NCI-H2081 treated with DMSO at 0.1 percent for 48 hours (cell line): ENCODE data around the gene NDUFC2.
"Not testable (repeated sequence)": the region's sequence is repeated elsewhere in the genome, so short reads cannot be mapped to it uniquely, and the experiment has no call there.

ENCODE experiments used
- DNase-seq: peaks from one replicate; lab custom pipeline; 2025; lab: John Stamatoyannopoulos, UW

NDUFC2 gene

DNA sequence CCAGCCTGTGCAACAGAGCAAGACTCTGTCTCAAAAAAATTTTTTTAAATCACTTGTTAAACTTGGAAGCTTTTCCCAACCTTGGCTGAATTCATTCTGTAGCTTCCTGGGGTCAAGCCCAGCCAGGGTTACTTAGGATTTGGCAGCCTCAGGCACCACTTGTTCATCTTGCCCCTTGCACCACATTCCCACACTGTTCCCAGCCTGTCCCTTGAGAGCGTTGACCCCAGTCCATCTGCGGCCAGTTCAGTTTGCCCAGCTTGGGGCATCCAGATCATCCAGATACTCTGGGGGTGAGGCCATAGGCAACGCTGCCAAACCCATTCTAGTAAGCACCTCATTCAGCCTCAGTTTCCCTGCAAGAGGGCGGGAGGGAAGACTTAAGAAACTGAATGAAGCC lies 24.7 kb downstream of the NDUFC2 start:
- DNase-seq, result no peak

DNA sequence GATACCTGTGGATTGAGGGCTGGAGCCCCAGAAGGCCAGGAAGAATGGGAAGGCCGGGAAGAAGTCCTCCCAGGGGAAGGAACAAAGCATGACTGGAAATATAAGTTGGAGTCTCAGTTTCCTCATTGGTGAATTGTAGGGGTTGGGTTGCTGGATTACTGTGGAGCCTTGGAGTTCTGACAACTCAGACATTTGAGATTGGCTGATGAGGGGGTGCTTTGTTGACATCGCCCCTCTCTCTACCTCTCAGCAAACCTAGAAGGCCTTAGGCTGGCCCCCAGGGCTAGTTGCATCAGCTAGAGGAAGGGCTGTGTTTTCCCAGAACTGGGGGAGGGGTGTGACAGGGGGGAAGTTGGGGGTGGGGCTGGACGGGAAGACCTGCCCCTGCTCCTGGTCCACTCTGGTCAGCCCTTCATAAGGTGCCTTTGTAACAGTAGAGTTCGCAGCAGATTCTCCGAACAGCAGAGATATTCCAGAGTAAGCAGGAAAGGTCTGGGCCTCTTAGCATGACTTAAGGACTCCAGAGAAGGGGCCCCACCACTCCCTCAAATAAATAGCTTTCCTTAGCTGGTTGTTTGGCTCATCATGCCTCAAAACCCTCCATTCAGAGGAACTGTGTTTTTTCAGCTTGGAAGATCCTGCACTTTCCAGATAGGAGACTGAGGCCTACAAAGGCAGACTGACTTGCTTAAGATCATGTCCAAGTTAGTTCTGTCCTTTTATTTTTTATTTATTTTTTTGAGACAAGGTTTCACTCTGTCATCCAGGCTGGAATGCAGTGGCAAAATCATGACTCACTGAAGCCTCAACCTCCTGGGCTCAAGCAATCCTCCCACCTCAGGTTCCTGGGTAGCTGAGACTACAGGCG lies 28.5 kb downstream of the NDUFC2 start:
- no peak for DNase-seq

DNA sequence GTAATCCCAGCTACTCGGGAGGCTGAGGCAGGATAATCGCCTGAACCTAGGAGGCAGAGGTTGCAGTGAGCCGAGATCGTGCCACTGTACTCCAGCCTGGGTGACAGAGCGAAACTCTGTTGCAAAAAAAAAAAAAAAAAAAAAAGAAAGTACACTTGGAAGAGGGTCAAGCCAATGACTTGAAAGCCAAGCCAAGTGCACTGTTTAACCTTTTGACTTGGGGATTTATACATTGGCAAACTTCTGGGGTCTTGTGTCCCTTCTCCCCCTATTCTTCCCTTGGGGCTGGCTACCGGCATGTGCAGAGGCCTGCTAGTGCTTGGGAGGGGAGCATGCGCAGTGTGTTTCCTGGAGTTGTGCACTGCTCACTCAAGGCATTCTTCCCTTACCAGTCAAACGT lies 30.3 kb downstream of the NDUFC2 start:
- no peak for DNase-seq

- no peak for DNase-seq
Measured at GRCh38 chr11:78048561-78048960, 31.1 kb downstream of the NDUFC2 start.

DNA sequence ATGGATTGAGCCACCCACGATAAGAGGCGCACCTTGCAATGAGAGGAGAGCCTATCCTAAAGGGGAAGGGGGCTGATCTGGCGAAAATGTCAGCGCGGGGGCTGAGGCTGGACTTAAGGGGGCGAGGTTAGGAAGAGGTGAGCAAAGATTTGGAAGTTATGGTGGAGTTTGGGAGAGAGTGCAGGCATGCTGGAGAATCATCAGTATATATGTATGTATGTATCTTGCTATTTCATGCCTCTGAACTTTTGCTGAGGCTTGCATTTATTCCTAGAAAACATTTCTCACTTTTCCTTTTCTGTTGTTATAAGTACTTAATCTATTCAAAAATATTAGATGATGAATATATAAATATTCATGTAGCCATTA lies 33.2 kb downstream of the NDUFC2 start:
- no peak for DNase-seq

DNA sequence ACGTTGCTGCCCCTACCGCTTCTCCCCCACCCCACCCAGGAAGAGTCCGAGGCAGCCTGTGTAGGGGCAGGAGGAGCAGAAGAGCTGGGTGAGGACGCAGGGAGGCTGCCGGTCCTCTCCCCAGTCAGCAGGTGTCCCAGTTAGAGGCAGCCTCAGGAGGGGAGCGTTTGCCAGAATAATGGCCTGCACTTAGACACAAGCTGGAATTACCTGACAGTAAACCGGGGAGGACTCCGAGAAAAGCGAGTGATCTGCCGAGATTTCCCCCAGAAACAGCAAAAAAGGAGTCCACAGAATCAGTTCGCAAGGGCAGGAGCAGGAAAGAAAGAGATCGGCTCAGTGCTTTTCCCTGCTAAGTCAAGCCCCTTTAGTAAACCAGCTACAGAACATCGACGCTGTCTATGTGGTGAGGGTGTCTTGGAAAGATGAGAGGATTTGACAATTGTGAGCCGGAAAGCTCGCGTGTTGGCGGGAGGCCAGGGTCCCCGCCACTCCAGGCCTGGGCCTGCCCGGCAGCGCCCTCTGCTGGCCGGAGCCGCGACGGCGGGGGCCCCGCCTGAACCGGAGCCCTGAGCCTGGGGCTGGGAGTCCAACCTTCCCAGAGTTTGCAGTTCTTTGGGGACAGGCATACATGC lies 33.7 kb downstream of the NDUFC2 start:
- DNase-seq, result peak; percentile 52

DNA sequence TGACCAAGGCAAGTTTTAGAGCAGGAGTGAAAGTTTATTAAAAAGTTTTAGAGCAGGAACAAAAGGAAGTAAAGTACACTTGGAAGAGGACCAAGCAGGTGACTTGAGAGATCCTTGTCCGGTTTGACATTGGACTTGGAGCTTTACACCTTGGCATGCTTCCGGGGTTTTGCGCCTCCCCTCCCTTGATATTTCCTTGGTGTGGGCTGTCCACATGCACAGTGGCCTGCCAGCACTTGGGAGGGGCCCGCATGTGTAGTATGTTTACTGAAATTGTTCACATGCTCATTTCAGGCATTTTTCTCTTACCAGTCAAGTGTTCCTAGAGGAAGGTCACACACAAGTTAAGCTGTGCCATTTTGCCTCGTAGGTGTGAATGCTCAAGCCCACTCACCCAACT lies 35.0 kb downstream of the NDUFC2 start:
- DNase-seq, result no peak

DNA sequence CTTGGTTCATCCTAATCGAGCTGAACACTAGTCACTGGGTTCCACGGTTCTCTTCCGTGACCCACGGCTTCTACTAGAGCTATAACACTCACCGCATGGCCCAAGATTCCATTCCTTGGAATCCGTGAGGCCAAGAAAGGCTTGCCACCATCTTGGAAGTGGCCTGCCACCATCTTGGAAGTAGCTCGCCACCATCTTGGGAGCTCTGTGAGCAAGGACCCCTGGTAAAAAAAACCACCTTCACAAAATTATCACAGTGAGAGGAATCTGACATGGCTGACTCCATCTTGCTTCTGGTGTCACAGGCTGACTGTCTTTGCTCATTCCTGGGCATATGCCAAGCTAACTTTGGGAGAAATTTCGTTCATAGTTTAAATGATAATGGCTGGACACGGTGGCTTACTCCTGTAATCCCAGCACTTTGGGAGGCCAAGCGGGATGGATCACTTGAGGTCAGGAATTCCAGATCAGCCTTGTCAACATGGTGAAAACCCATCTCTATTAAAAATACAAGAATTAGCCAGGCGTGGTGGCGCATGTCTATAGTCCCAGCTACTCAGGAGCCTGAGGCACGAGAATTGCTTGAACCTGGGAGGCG lies 37.7 kb downstream of the NDUFC2 start:
- DNase-seq, result no peak

GRCh38 chr11:78041380-78041719 lies 38.3 kb downstream of the NDUFC2 start:
- not testable (repeated sequence) for DNase-seq

- no peak for DNase-seq
Measured at GRCh38 chr11:78040691-78041379, 38.8 kb downstream of the NDUFC2 start.

GRCh38 chr11:78039919-78040671 lies 39.6 kb downstream of the NDUFC2 start:
- DNase-seq, result no peak

DNA sequence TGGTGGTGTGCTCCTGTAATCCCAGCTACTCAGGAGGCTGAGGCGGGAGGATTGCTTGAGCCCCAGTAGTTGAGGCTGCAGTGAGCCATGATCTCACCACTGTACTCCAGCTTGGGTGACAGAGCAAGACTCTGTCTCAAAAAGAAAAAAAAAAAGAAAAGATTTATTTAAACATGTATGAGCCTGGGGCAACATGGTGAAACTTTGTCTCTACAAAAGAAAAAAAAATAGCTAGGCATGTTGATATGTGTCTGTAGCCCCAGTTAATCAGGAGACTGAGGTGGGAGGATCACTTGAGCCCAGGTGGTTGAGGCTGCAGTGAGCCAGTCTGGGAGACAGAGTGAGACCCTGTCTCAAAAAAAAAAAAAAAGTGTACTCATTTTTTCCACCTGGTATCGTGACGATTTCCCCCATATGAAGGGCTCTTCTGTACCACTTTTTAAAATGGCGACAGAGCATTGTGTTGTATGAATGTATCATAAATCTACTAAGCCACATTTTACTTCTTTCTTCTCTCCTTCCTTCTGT lies 40.2 kb downstream of the NDUFC2 start:
- DNase-seq, result no peak

GRCh38 chr11:78038697-78039313 lies 40.9 kb downstream of the NDUFC2 start:
- DNase-seq, result no peak

GRCh38 chr11:78037825-78038620 lies 41.6 kb downstream of the NDUFC2 start:
- DNase-seq, result no peak

DNA sequence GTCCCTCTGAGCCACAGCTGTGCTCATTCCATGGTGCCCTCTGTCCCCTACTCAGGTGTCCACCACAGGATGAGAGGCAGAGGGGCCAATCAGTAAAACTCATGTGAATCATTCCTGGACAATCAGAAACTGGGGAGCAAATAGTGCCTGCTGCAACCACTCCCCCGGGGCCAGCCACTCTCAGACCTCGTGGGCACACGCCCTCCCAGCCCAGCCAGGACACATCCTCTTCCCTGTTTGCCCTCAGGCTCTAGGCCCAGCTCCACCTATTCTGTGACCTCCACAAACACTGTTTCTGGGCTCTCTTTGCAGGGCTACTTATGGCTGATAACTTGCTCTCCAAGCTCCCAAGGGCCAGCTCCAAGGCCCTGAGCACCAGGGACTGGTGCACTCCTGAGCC lies 42.6 kb downstream of the NDUFC2 start:
- DNase-seq, result no peak

DNA sequence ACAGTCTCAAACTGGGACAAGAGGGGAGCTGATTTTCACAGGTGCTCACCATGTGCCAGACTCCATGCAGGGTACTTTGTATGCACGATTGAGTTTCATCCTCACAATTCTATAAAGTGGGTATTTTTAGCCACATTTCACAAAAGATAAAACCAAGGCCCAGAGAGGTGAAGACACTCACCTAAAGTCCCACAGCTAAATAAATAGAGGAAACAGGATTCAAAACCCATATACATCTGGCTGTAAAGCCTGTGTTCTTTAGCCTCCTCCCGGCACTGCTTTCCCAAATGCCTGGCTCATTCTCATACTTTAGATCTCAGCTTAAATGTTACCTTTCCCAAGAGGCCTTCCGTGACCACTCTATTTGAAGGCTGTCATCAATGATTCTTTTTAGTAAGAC lies 43.3 kb downstream of the NDUFC2 start:
- no peak for DNase-seq

DNA sequence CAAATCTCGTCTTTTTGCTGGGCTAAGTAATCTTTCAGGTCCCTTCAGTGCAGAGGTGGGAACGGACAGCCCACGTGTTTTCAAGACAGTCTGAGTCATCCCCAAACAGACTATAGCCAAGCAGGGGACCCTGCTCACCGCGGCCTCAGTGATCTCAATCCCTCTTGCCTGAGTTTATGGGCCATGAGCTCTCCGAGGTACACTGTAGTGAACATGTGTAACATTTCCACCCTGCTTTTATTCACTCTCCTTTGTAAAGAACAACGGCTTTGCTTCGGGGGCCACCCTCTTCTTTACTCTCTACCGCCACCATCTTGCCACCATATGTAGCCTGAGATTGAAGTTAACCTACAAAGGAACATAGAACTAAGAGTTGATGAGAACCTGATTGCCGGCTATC lies 45.0 kb downstream of the NDUFC2 start:
- DNase-seq, result no peak

DNA sequence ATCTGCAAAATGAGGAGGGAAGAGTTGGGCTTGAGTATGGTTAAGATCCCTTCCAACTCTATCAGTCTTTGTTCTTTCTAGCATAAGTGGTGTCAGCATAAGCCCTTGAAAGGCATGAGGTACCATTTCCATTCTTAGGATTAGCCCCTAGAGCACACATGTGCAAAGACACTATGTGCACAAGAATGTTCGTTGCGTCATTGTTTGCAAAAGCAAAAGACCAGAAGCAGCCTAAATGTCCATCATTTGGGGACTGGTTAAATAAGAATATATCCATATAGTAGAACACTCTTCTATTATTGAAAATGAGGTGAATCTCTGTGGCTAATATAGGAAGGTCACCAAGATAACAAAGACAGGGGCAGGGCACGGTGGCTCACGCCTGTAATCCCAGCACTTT lies 46.6 kb downstream of the NDUFC2 start:
- no peak for DNase-seq

- DNase-seq, result no peak
Measured at GRCh38 chr11:78032090-78032489, 47.6 kb downstream of the NDUFC2 start.

- DNase-seq, result no peak
Measured at GRCh38 chr11:78031629-78032028, 48.0 kb downstream of the NDUFC2 start.
